ENCODE data around the gene BNIP3. TPM values are rescaled to one million over a fixed set of nuclear protein-coding genes. Genes with fewer than 3 reads are reported as not detected.

BNIP3 gene
- total and polyA plus RNA-seq, 2 of the 13 experiments (the other 11 are each of a cell fraction or from before 2014, with no cell fraction given) = 73.7 to 223 TPM

GRCh38 chr10:131935260-131935659 is 46.5 kb downstream of the BNIP3 start:
- H3K4me2 ChIP-seq (ENCODE audit: low read depth, low read length) = no peak overlapping the region; the same call in 1 of the 2 replicates
- H3K27ac ChIP-seq (ENCODE audit: extremely low read length, insufficient read depth, low read length) = peak overlapping the region; percentile 20
- H3K9me3 ChIP-seq (ENCODE audit: low read length) = no peaks in the 10 kb centered on the region
- FAIRE-seq (no peak), DNase-seq (ENCODE audit: low spot score) (no peak), ATAC-seq (no peak)
- no peak overlapping the region for H3K9ac ChIP-seq (ENCODE audit: insufficient read depth, low read depth, low read length)
- no peak overlapping the region for H2AFZ ChIP-seq (ENCODE audit: low read length)
- ChIA-PET POLR2A (no interaction called here), CTCF (ENCODE audit: low intra/inter-chr PET ratio, low total read pairs) (no interaction called here)
- peaks cover 14 to 45% of the 10 kb centered on the region in 2 experiments for H3K36me3 ChIP-seq (replicated peaks in 1 of 2; ENCODE audit: control insufficient read depth in 1 of 2, insufficient read depth in 2 of 2, low read length in 2 of 2)
- in situ Hi-C loops (cut with HindIII; ENCODE audit: extremely low pct_ligation_motif_present, low pct_unique_long_range_greater_than_20kb) (no loop called here), intact Hi-C loops (cut with micrococcal nuclease; ENCODE audit: unreplicated experiment) (no loop called here)
- H3K4me3 ChIP-seq (replicated peaks in 1 of 3; ENCODE audit: insufficient read depth in 1 of 3, low read depth in 2 of 3, low read length in 3 of 3) = no peak overlapping the region
- H4K20me1 ChIP-seq (ENCODE audit: insufficient read depth, low read length) = peaks cover 35% of the 10 kb centered on the region; the same call in 1 of the 2 replicates
- 75% methylated on average over 1 of the region's 1 CpG for WGBS (ENCODE audit: low lambda C conversion rate)
- no peaks in the 10 kb centered on the region for H3K27me3 ChIP-seq (ENCODE audit: control insufficient read depth in 1 of 2, insufficient read depth in 2 of 2, low read length in 2 of 2)
- peaks cover 15% of the 10 kb centered on the region for H3K4me1 ChIP-seq (ENCODE audit: insufficient read depth, low read length)
- BruUV-seq (replicated peaks) = no TSS peak
- H3K79me2 ChIP-seq (ENCODE audit: insufficient read depth, low read length) = peaks cover 54% of the 10 kb centered on the region
- TF ChIP-seq ZNF674 (CRISPR knock-in tag; IDR thresholded peaks at IDR 0.05; ENCODE audit: low read depth) (no peak), KLF12 (CRISPR knock-in tag; IDR thresholded peaks at IDR 0.05; ENCODE audit: borderline replicate concordance) (no peak), NFKBIZ (CRISPR knock-in tag; IDR thresholded peaks at IDR 0.05) (no peak), ELF3 (CRISPR knock-in tag; IDR thresholded peaks at IDR 0.05) (no peak), CENPBD1 (CRISPR knock-in tag; IDR thresholded peaks at IDR 0.05; ENCODE audit: borderline replicate concordance, low read depth) (no peak), ZNF142 (CRISPR knock-in tag; IDR thresholded peaks at IDR 0.05) (no peak), PAXIP1 (CRISPR knock-in tag; conservative IDR thresholded peaks at IDR 0.05) (peak; percentile 17; the same call in 1 of the 2 replicates), ZFP41 (CRISPR knock-in tag; IDR thresholded peaks at IDR 0.05; ENCODE audit: borderline replicate concordance) (no peak), ETV5 (CRISPR knock-in tag; IDR thresholded peaks at IDR 0.05; ENCODE audit: borderline replicate concordance) (peak; percentile 31; the same call in 1 of the 2 replicates), ZNF235 (CRISPR knock-in tag; IDR thresholded peaks at IDR 0.05; ENCODE audit: borderline replicate concordance) (no peak), ZSCAN25 (CRISPR knock-in tag; IDR thresholded peaks at IDR 0.05) (no peak), SKIL (CRISPR knock-in tag; IDR thresholded peaks at IDR 0.05; ENCODE audit: borderline replicate concordance) (0 out of 2 replicates have a peak, but pooled peaks have one; percentile 11)

Measured in HepG2 (cell line).